Activated B cell treated with CpG ODN at 0.5 μM for 24 hours (primary cell): ENCODE results near the gene YIPF4. TPM values are rescaled to one million over a fixed set of nuclear protein-coding genes. Genes with fewer than 3 reads are reported as not detected.

Experiments used
- ATAC-seq: fragments of 200-7000 bp; cut with Tn5 transposase; one replicate; pipeline ENCODE4 v1.10.0; 2021; ENCODE audit warnings: low read depth, mild to moderate bottlenecking, moderate library complexity
- CTCF ChIA-PET: fragments of 350-600 bp; sonication (Branson Sonifier 250); formaldehyde crosslinking; loops from one replicate; lab custom pipeline; 2021; ENCODE audit warnings: antibody characterized with exemption; lab: Charles Lee
- POLR2A ChIA-PET: fragments of 350-600 bp; sonication (Branson Sonifier 250); formaldehyde crosslinking; loops from one replicate; lab custom pipeline; 2021; ENCODE audit warnings: antibody characterized with exemption; lab: Charles Lee
- DNase-seq: peaks from one replicate; pipeline ENCODE4 v3.0.0; 2022
- H3K27ac Mint-ChIP-seq: one replicate; pipeline ENCODE4 v1.8.0; 2020; ENCODE audit warnings: mixed read lengths
- H3K27me3 Mint-ChIP-seq: one replicate; pipeline ENCODE4 v1.8.0; 2021; ENCODE audit warnings: mixed read lengths
- H3K36me3 Mint-ChIP-seq: one replicate; pipeline ENCODE4 v1.8.0; 2021; ENCODE audit warnings: low read depth, mixed read lengths
- H3K4me1 Mint-ChIP-seq: one replicate; pipeline ENCODE4 v1.8.0; 2021; ENCODE audit warnings: mixed read lengths
- H3K4me3 Mint-ChIP-seq: one replicate; pipeline ENCODE4 v1.8.0; 2020; ENCODE audit warnings: mild to moderate bottlenecking, mixed read lengths
- H3K9me3 Mint-ChIP-seq: one replicate; pipeline ENCODE4 v1.8.0; 2020; ENCODE audit warnings: mixed read lengths
- intact Hi-C: fragments of 100-400 bp; cut with micrococcal nuclease; formaldehyde crosslinking; loops from one replicate; pipeline ENCODE4 v1.15.1; 2024
- total RNA-seq: library from RNA; stranded (reverse); gene quantifications from 2 replicates; pipeline ENCODE4 v1.2.3, GENCODE V29; 2022
- TF ChIP-seq, protein P1 (sequence below): fragments of 200-600 bp; IDR thresholded peaks from one replicate; pipeline ENCODE4 v1.8.0; 2022; ENCODE audit warnings: antibody characterized with exemption, mild to moderate bottlenecking

YIPF4 gene
- total RNA-seq, 1 donor from 2014 or later = 27.2 TPM

DNA sequence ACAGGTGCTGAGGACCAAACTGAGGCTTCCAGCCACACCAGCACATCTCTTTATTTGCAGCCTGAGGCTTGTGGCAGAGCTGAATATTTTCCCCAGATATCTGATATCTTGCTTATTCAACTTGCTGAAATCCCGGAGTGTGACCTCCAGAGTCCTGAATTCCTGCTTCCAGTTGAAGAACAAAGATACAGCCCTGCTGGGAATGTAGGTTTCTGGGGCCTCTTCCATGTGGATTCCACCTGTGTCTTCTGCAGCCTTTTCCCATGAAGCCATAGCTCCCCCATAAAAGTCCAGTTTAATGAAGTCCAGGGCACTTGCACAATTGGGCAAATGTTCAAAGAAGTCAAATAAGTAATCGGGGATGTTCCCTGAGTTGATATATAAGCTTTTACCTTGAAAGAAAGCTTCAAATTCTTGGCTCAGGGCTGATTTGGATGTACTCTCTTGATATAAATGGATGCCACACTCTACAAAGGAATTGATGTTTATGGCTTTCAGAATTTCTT, 27.9 kb upstream of the YIPF4 start:
- Mint-ChIP-seq H3K4me1 (no peaks in the 10 kb centered on the region), H3K4me3 (no peak overlapping the region), H3K27me3 (no peaks in the 10 kb centered on the region), H3K9me3 (no peaks in the 10 kb centered on the region), H3K27ac (no peak overlapping the region), H3K36me3 (no peaks in the 10 kb centered on the region)
- CTCF ChIA-PET = no interaction called here
- DNase-seq = no peak
- no peak for ATAC-seq
- intact Hi-C loops = no loop called here
- TF ChIP-seq, protein P1, sequence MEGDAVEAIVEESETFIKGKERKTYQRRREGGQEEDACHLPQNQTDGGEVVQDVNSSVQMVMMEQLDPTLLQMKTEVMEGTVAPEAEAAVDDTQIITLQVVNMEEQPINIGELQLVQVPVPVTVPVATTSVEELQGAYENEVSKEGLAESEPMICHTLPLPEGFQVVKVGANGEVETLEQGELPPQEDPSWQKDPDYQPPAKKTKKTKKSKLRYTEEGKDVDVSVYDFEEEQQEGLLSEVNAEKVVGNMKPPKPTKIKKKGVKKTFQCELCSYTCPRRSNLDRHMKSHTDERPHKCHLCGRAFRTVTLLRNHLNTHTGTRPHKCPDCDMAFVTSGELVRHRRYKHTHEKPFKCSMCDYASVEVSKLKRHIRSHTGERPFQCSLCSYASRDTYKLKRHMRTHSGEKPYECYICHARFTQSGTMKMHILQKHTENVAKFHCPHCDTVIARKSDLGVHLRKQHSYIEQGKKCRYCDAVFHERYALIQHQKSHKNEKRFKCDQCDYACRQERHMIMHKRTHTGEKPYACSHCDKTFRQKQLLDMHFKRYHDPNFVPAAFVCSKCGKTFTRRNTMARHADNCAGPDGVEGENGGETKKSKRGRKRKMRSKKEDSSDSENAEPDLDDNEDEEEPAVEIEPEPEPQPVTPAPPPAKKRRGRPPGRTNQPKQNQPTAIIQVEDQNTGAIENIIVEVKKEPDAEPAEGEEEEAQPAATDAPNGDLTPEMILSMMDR = no peak
- POLR2A ChIA-PET = no interaction called here

DNA sequence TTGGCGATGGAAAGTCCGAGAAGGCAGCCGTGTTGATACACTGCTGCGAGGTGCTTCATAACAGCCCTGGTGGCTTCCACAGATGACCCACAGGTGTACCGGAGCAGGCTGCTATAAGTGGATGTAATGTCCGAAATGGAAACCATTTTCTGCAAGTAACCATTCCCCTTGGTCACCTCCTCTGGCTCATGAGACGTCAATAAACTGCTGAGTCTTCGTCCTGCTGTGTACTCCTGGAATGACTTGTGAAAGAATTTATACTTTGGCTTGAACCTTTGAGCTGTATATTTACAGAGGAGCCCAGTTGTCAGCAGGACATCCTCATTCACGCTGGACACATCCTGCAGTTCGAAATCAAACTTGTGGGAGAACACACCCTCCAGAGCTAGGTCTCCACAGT, 27.4 kb upstream of the YIPF4 start:
- intact Hi-C loops = no loop called here
- H3K9me3 Mint-ChIP-seq = no peaks in the 10 kb centered on the region

DNA sequence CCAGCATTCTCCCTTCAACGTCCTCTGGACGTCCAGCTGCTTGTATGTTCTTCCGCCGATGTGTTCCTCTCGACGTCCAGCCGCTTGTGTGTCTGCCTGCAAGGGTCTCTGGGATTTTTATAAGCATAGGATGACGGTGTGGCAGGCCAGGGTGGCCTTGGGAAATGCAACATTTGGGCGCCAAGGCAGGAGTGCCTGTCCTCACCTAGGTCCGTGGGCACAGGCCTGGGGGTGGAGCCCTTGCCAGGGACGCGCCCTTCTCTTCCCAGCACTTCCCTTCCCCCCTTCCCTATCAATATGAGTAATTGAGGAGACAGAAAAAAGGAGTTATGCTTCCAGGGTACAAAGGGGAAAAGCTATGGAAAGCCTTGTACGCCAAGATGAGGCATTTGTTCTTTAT, 19.5 kb upstream of the YIPF4 start:
- Mint-ChIP-seq H3K9me3 (no peaks in the 10 kb centered on the region), H3K27ac (no peak overlapping the region), H3K4me3 (no peak overlapping the region), H3K36me3 (peaks cover 3% of the 10 kb centered on the region), H3K27me3 (peaks cover 1% of the 10 kb centered on the region), H3K4me1 (peaks cover 11% of the 10 kb centered on the region)
- DNase-seq (no peak), ATAC-seq (no peak)
- intact Hi-C loops = no loop called here
- TF ChIP-seq, protein P1 = no peak
- ChIA-PET POLR2A (no interaction called here), CTCF (no interaction called here)

More for the DNA sequence above, 27.4 kb upstream of the YIPF4 start:
- ATAC-seq = no peak
- H3K27me3 Mint-ChIP-seq = no peaks in the 10 kb centered on the region
- no peak overlapping the region for H3K4me3 Mint-ChIP-seq
- POLR2A ChIA-PET = no interaction called here
- no peaks in the 10 kb centered on the region for H3K36me3 Mint-ChIP-seq
- no peaks in the 10 kb centered on the region for H3K4me1 Mint-ChIP-seq
- CTCF ChIA-PET = no interaction called here
- H3K27ac Mint-ChIP-seq = no peak overlapping the region
- TF ChIP-seq, protein P1 = no peak
- DNase-seq = no peak

DNA sequence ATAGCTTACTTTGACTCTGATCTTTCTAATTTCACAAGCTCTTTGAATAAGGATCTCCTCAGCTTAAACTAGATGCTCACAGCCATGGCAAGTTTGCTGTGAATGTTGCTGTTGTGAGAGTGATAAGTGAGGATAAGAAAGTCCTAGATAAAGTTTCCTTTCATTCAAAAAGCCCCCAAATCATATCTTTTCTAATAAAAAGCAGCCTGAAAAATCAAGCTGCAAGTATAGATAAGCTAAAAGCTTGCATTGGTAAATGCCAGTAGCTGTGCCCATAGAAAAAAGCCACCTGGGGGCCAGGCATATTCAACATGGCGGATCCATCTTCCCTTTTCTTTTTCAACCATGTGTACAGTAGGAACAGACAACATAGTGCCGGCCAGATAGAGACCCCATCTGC, 17.3 kb upstream of the YIPF4 start:
- peaks cover 3% of the 10 kb centered on the region for H3K36me3 Mint-ChIP-seq
- H3K27ac Mint-ChIP-seq = no peak overlapping the region
- intact Hi-C loops = loop anchor here (5.0 kb wide), 1 partner anchor 88 kb away; no protein-coding TSS in a partner anchor
- peaks cover 1% of the 10 kb centered on the region for H3K27me3 Mint-ChIP-seq
- TF ChIP-seq, protein P1 = no peak
- CTCF ChIA-PET = no interaction called here
- no peak overlapping the region for H3K4me3 Mint-ChIP-seq
- POLR2A ChIA-PET = no interaction called here
- no peaks in the 10 kb centered on the region for H3K9me3 Mint-ChIP-seq
- no peak for DNase-seq
- ATAC-seq = no peak
- peaks cover 29% of the 10 kb centered on the region for H3K4me1 Mint-ChIP-seq

DNA sequence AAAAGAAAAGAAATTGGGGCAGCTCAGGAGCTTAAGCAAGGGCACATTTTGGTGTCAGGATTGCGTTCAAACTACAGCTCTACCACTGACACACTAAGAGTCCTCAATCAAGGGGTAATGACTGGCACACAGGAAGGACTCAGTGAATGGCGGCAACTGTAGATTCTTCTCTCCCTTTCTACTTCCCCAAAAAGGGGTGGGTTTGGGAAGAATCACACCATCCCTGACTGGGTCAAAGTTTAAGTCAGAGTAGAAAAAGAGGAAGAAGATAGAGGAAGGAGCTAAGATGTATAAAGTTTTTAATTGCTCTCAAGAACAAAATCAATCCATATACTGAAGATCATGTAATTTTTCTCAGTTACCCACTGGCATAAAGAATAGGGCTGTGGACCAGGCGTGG, 15.6 kb upstream of the YIPF4 start:
- peaks cover 1% of the 10 kb centered on the region for H3K27me3 Mint-ChIP-seq
- peaks cover 3% of the 10 kb centered on the region for H3K36me3 Mint-ChIP-seq
- TF ChIP-seq, protein P1 = no peak
- H3K27ac Mint-ChIP-seq = peak overlapping the region; percentile 37
- ATAC-seq = no peak
- H3K9me3 Mint-ChIP-seq = no peaks in the 10 kb centered on the region
- CTCF ChIA-PET = no interaction called here
- intact Hi-C loops = loop anchor here (5.0 kb wide), 1 partner anchor 90 kb away; no protein-coding TSS in a partner anchor
- H3K4me3 Mint-ChIP-seq = peak overlapping the region; percentile 6
- POLR2A ChIA-PET = interaction anchor here (0.6 kb wide), 1 partner anchor 257 kb away, joined by 4 read pairs; no protein-coding TSS in a partner anchor
- DNase-seq = no peak
- H3K4me1 Mint-ChIP-seq = peaks cover 29% of the 10 kb centered on the region
